GM10847 (cell line): ENCODE measurements around the gene ABLIM2.

Experiments
- POLR2A ChIP-seq: IDR thresholded peaks from 2 replicates; pipeline ENCODE4 v1.6.1; 2011; ENCODE audit not compliant: insufficient read length; ENCODE audit errors: extremely low read depth

ABLIM2 gene

GRCh38 chr4:8129785-8130184 is 28.8 kb downstream of the ABLIM2 start:
- no peak for TF ChIP-seq POLR2A

GRCh38 chr4:8129136-8129535 is 29.5 kb downstream of the ABLIM2 start:
- TF ChIP-seq POLR2A = no peak

GRCh38 chr4:8128100-8128856 is 30.3 kb downstream of the ABLIM2 start:
- TF ChIP-seq POLR2A = no peak

GRCh38 chr4:8127051-8127826 is 31.4 kb downstream of the ABLIM2 start:
- no peak for TF ChIP-seq POLR2A

- no peak for TF ChIP-seq POLR2A
Measured at GRCh38 chr4:8126523-8126922, 32.1 kb downstream of the ABLIM2 start.

- TF ChIP-seq POLR2A = no peak
Measured at GRCh38 chr4:8125526-8126056, 33.0 kb downstream of the ABLIM2 start.

GRCh38 chr4:8123870-8124269 is 34.7 kb downstream of the ABLIM2 start:
- TF ChIP-seq POLR2A = no peak

- TF ChIP-seq POLR2A = no peak
Measured at GRCh38 chr4:8123389-8123788, 35.2 kb downstream of the ABLIM2 start.

GRCh38 chr4:8122746-8123145 is 35.9 kb downstream of the ABLIM2 start:
- TF ChIP-seq POLR2A = no peak

- no peak for TF ChIP-seq POLR2A
Measured at GRCh38 chr4:8121292-8122015, 37.2 kb downstream of the ABLIM2 start.

GRCh38 chr4:8120501-8120900 is 38.1 kb downstream of the ABLIM2 start:
- no peak for TF ChIP-seq POLR2A

- TF ChIP-seq POLR2A = no peak
Measured at GRCh38 chr4:8119877-8120276, 38.7 kb downstream of the ABLIM2 start.

GRCh38 chr4:8118531-8118930 is 40.1 kb downstream of the ABLIM2 start:
- TF ChIP-seq POLR2A = no peak

GRCh38 chr4:8118035-8118434 is 40.6 kb downstream of the ABLIM2 start:
- no peak for TF ChIP-seq POLR2A

GRCh38 chr4:8117278-8117682 is 41.3 kb downstream of the ABLIM2 start:
- no peak for TF ChIP-seq POLR2A
